Mononuclear cell (primary cell): ENCODE results near the gene CAMSAP3. TPM values are rescaled to one million over a fixed set of nuclear protein-coding genes. Genes with fewer than 3 reads are reported as not detected.

Experiments used
- H3K27me3 ChIP-seq: 2 replicates; pipeline ENCODE4 v1.6.0; 2011; ENCODE audit warnings: low read length, control low read depth; ENCODE audit not compliant: insufficient read depth
- H3K4me1 ChIP-seq: 2 replicates; pipeline ENCODE4 v1.5.1; 2011; ENCODE audit warnings: mild to moderate bottlenecking, low read length, control low read depth; ENCODE audit not compliant: insufficient read depth
- H3K4me3 ChIP-seq: 2 replicates; pipeline ENCODE4 v1.5.1; 2011; ENCODE audit warnings: mild to moderate bottlenecking, low read length, moderate library complexity
- H3K9me3 ChIP-seq: 2 replicates; pipeline ENCODE4 v1.5.1; 2011; ENCODE audit warnings: low read depth, mild to moderate bottlenecking, control low read depth, low read length
- total RNA-seq: library from RNA; depleted of rRNA; stranded (reverse); fragments of >200 nt; gene quantifications from one replicate; pipeline ENCODE4 v1.2.3, GENCODE V29; 2012

Gene CAMSAP3
- total RNA-seq, 1 donor: 0.10 TPM

GRCh38 chr19:7631577-7631976 lies 35.9 kb downstream of the CAMSAP3 start:
- Histone ChIP-seq H3K4me1 (peaks cover 39% of the 10 kb centered on the region), H3K9me3 (no peaks in the 10 kb centered on the region), H3K4me3 (no peak overlapping the region), H3K27me3 (no peaks in the 10 kb centered on the region)

- Histone ChIP-seq H3K27me3 (no peaks in the 10 kb centered on the region), H3K4me3 (no peak overlapping the region), H3K4me1 (peaks cover 42% of the 10 kb centered on the region), H3K9me3 (no peaks in the 10 kb centered on the region)
These were observed 36.9 kb downstream of the CAMSAP3 start for GRCh38 chr19:7632340-7633203.

GRCh38 chr19:7633698-7634097 lies 38.0 kb downstream of the CAMSAP3 start, which contains the start of gene PCP2:
Gene PCP2 (minus strand): TSS chr19:7633719. CDS start chr19:7633457, 262 bp downstream.
- Histone ChIP-seq H3K27me3 (no peaks in the 10 kb centered on the region), H3K4me3 (no peak within 1 kb of the TSS), H3K4me1 (peaks cover 42% of the 10 kb centered on the region), H3K9me3 (no peaks in the 10 kb centered on the region)

GRCh38 chr19:7635670-7636069 lies 40.0 kb downstream of the CAMSAP3 start:
- Histone ChIP-seq H3K9me3 (no peaks in the 10 kb centered on the region), H3K4me1 (peaks cover 36% of the 10 kb centered on the region), H3K4me3 (no peak overlapping the region), H3K27me3 (no peaks in the 10 kb centered on the region)

- H3K9me3 ChIP-seq: no peaks in the 10 kb centered on the region
- H3K4me1 ChIP-seq: peaks cover 32% of the 10 kb centered on the region
- H3K4me3 ChIP-seq: peak overlapping the region; percentile 80
These were observed 40.6 kb downstream of the CAMSAP3 start for GRCh38 chr19:7636317-7636690.

GRCh38 chr19:7636691-7637373 lies 41.2 kb downstream of the CAMSAP3 start, which contains the start of gene STXBP2:
Gene STXBP2 (plus strand): TSS chr19:7637110. CDS start chr19:7637150, 40 bp downstream.
- peaks cover 32% of the 10 kb centered on the region for H3K4me1 ChIP-seq
- H3K4me3 ChIP-seq: peak within 1 kb of the TSS; percentile 80
- H3K27me3 ChIP-seq: no peaks in the 10 kb centered on the region
- H3K9me3 ChIP-seq: no peaks in the 10 kb centered on the region

More at GRCh38 chr19:7636317-7636690, 40.6 kb downstream of the CAMSAP3 start:
- H3K27me3 ChIP-seq: no peaks in the 10 kb centered on the region

GRCh38 chr19:7637374-7638256 lies 42.0 kb downstream of the CAMSAP3 start:
- Histone ChIP-seq H3K9me3 (no peaks in the 10 kb centered on the region), H3K4me1 (peaks cover 32% of the 10 kb centered on the region), H3K4me3 (peak overlapping the region; percentile 80), H3K27me3 (no peaks in the 10 kb centered on the region)

GRCh38 chr19:7638802-7639465 lies 43.3 kb downstream of the CAMSAP3 start:
- peaks cover 38% of the 10 kb centered on the region for H3K4me1 ChIP-seq
- H3K27me3 ChIP-seq: no peaks in the 10 kb centered on the region
- no peak overlapping the region for H3K4me3 ChIP-seq
- H3K9me3 ChIP-seq: no peaks in the 10 kb centered on the region

GRCh38 chr19:7639863-7640348 lies 44.2 kb downstream of the CAMSAP3 start:
- Histone ChIP-seq H3K4me3 (no peak overlapping the region), H3K27me3 (no peaks in the 10 kb centered on the region), H3K9me3 (no peaks in the 10 kb centered on the region), H3K4me1 (peaks cover 46% of the 10 kb centered on the region)

- Histone ChIP-seq H3K4me3 (no peak overlapping the region), H3K9me3 (no peaks in the 10 kb centered on the region), H3K27me3 (no peaks in the 10 kb centered on the region), H3K4me1 (peaks cover 54% of the 10 kb centered on the region)
These were observed 45.1 kb downstream of the CAMSAP3 start for GRCh38 chr19:7640803-7641202.

GRCh38 chr19:7641290-7642276 lies 45.9 kb downstream of the CAMSAP3 start:
- no peak overlapping the region for H3K4me3 ChIP-seq
- H3K4me1 ChIP-seq: peaks cover 54% of the 10 kb centered on the region
- H3K27me3 ChIP-seq: no peaks in the 10 kb centered on the region
- no peaks in the 10 kb centered on the region for H3K9me3 ChIP-seq

GRCh38 chr19:7642295-7643030 lies 46.8 kb downstream of the CAMSAP3 start:
- Histone ChIP-seq H3K9me3 (no peaks in the 10 kb centered on the region), H3K4me3 (no peak overlapping the region), H3K27me3 (no peaks in the 10 kb centered on the region), H3K4me1 (peaks cover 54% of the 10 kb centered on the region)

- Histone ChIP-seq H3K4me1 (peaks cover 49% of the 10 kb centered on the region), H3K4me3 (no peak overlapping the region), H3K27me3 (no peaks in the 10 kb centered on the region), H3K9me3 (no peaks in the 10 kb centered on the region)
These were observed 47.4 kb downstream of the CAMSAP3 start for GRCh38 chr19:7643031-7643415.
